NCI-H524 (cell line): ENCODE results near the gene FGD2.
A peak's percentile ranks its signal among the peaks of the same experiment; 100 is the strongest.

ENCODE experiments used
- DNase-seq, 2 experiments: peaks; one replicate each; lab custom pipeline; 2025; lab: John Stamatoyannopoulos, UW

Gene FGD2

DNA sequence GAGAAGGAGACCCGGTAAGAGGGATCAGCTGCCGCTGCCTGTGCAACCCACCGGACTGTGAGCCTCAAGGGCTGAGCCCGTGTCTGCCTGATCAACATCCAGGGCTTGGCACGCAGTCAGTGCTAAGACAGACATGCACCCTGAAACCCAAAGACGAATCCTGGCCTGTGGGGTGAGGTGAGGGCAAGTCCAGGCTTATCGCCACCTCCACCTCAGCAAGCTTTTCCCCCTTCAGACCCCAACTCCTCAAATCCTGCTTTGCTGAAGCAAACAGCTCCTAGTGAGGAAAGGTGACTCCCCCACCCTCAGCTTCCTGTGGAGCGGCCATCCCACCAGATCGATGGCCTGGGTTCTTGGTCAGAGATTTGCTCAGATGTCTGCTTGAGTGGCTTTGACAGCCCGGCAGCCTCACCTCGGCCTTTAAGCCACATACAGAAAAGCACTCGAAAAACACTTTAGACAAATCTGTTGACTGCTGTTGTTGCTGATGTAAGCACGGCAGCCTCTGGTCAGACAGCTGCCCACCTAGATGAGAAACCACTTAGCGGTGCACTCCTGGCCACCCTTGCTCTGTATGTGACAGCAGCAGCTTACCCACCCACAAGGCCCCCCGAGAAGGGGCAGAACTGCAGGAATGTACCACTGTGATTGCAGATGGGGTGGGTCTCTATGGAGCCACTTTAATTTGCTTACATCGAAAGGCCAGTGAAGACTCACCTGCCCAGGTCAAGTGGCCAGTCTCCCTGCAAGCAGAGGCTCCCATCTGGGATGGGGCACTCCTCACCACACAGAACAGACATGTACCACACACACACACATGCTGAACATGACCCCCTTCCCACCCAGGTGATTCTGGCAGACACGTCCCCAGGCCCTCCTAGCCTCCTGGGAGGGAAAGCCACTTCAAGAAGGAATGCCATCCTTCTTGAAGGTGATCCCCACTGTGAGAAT is 34.3 kb upstream of the FGD2 start:
- peak; percentile 52 to 86 for DNase-seq

DNA sequence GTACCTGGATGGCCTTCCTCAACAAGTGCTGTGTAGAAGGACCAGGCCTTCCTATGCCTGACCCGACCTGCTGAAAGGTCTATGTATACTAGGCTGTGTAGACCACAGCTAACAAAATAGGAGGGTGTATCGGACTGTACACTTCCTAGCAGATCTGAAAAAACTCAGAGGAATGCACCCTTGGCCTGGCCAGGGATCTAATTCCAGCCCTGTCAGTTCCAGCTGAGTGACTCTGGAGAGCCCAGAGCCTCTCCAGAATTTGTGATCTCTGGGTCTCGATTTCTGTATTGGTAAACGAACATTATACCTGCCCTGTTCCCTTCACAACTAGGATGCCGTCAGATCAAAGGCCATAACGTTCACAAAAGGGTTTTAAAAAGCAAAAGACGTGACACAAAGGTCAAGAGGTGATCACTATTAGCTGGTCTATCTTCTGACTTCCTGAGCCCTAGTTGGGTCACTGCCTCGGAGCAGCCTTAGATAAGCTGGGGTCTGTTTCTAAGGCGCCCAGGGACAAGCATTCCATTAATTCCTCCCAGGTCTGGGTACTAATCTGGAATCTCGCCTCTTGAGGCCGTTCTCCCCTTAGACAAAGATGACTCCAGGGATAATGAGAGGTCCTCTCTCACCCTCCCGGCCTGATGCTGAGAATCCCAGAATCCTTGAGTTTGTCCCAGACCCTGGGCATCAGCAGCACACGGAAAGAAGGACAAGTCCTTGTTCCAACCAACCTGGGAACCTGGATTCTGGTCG is 33.4 kb upstream of the FGD2 start:
- no peak for DNase-seq

DNA sequence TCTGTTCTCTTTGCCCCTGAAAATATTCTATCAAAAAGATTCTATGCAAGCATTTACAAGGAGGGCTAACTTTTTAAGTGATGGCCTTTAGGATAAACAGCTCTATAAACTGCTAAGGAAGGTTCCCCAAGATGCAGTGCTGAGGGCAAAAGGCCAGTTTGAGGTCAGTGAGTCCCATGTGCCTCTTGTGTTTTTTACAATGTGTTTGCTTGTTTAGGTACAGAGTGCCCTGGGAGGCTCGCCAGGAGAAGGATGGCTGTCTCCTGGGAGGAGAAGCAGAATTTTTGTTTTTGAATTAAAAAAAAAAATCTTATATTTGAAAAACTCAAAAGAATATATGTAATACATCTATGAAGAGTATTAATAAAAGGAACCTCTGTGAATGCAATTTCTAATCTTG is 32.3 kb upstream of the FGD2 start:
- no peak for DNase-seq

DNA sequence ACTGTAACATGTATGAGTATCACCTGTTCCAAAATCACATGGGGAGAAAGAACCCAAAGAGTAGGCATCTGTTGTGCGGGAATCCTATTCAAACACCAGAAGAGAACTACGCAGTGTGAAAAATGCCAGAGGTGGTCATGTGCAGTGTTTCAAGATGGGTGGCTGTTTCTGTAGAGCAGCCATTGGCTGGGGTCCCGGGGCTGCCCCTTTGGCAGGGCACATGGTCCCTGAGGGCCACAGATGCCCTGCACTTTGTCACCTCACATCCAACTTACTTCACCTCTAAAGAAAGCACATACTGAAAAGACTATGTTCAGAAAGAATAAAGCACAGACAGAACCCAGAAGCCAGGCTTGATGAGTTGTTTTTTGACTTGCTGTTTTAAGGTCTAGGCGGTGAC is 31.8 kb upstream of the FGD2 start:
- no peak for DNase-seq

DNA sequence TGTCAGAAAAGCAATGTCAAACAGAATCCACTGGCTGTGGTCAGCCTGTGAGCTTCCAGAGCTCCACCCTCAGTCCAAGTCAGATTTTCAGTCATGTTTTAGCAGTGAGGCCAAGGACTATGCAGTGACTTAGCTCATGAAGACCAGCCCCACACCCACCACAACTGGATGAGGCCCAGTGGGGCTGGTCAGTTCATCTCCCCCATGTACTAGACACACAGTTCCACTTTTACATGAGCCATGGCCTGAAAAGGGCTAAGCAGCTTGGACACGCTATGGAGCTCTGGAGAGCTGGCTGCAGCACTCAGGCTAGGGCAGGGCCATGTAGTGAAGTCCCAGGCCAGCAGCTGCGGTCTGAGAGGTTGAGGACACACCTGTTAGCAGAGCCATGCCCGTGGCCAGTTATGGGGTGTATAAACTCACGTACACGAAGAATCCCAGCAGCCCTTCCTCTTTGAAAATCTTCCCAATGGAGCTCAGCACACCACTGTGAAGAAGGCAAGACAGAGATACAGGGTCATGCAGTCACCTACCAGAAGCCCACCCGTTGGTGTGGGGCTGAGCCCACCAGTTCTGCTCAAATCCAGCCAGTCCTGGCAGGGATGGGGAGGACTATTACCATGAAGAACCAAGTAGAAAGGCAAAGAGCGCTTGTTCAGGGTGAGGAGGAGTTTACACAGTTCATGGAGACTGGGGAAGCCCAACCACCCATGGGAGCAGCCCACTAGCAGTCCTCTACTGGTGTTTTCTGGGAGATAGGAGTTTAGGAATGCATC is 30.0 kb upstream of the FGD2 start:
- DNase-seq: no peak

DNA sequence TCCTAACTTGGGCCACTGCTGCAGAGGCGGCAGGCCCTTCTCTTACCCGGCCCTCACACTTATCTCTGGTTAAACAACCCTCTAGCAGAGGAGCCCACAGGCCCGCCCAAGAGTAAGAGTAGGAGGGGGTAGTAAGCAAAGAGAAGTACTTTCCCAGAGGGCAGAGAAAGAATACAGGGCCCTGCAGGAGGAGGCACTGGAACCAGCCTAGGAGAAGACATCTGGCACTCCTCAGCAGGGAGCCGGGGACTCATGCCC is 29.5 kb upstream of the FGD2 start:
- no peak for DNase-seq

DNA sequence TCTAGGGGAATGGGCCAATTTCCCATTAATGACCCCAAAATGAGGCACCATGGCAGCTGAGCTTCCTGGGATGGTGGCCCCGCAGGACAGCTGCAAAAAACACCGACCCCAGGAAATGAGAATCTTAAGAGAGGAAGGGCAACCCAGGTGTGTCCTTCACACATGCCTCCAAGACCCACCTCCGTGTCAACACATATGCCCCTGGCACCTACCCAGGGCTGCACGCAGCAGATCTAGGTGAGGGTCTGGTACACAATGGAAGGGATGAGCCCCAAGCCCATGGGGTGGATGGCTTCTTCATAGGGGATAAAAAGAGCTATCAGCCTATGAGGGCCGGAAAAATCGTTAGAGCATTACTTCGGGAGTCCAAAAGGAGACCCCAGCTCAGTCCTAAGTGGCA is 28.9 kb upstream of the FGD2 start:
- DNase-seq: no peak

GRCh38 chr6:36976931-36977330 is 28.5 kb upstream of the FGD2 start:
- no peak for DNase-seq

- DNase-seq: no peak
Observed at GRCh38 chr6:36977470-36977941, 27.9 kb upstream of the FGD2 start.

DNA sequence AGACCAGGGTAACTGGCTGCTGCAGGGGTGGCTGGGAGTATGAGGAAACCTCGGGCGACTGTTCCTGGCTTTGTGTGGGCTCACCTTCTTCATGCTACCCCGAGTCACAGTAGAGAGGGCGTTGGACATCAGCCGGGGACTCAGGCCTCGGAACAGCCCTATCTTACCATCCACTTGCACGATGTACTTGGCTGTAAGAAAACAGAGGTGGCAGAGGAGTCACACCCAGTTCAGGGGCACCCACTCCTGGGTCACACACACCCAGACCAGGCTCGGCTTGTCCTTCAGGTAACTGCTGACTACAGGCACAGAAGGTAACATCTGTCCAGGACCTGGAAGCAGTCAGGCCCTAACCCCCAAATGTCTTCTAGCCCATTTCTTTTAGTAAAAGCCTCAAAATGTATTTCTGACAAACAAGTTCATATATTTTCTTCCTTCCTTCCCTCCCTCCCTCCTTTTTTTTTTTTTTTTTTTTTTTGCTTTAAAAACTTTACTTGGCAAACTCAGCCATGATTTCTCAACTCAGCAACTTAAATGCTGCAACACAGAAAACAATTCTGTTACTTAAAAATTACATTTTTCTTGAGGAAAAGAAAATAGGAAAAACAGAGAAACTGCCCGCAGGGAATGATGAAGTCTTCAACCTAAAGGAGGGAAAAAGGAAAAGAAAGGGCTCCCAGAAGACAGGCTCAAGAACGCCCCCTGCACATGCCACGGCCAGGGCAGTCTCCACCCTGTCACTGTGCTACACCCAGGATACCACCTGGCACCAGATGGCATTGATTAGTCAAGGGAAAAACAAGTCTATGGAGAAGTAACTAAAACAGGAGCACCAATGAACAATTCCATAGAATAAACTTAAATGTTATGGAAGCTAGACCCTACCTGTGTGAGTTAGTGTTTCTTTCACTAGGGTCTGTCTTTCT is 26.8 kb upstream of the FGD2 start:
- DNase-seq: peak; percentile 79 to 88

- DNase-seq: peak; percentile 54 to 79
Observed at GRCh38 chr6:36979347-36979742, 26.1 kb upstream of the FGD2 start.

DNA sequence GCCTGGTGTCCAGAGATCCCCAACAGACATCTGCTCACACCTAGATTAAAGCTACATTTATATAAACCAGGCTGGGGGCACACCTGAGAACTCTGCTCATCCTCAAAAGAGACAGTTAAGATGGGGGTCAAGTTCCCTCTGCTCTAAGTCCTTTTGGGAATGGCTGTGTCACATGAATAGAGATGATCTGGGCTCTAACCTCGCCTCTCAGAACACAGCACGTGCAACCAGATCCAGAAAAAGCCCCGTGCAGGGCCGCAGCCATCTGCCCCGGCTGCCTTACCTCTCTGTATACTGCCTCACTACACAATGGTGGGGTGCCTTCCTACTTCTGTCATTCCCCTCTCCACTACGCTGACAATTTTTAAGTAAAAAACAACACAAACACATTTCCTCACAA is 25.3 kb upstream of the FGD2 start:
- peak in 1 of 2 experiments; percentile 48 for DNase-seq

GRCh38 chr6:36980876-36981619 is 24.4 kb upstream of the FGD2 start:
- DNase-seq: peak; percentile 13 to 69

DNA sequence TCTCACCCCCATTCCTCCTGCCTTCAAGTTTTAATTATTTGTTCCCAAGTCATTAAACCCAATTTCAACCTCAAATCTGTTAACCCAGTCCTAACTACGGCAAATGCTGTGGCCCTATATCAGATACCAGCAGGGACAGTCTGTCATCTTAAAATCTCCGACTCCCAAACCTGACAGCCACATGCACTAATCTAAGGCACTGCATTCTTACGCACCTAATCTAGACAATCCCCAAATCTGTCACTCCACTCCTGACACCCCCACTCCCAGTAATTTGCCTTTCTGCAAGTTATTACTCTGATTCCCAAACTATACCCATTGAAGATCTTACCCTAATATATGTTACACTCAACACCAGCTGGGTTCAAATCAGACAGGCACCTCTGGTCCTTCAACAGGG is 21.9 kb upstream of the FGD2 start:
- no peak for DNase-seq

- no peak for DNase-seq
Observed at GRCh38 chr6:36984581-36985416, 20.7 kb upstream of the FGD2 start.

GRCh38 chr6:36985417-36985807 is 20.0 kb upstream of the FGD2 start:
- no peak for DNase-seq

GRCh38 chr6:36985808-36986703 is 19.4 kb upstream of the FGD2 start, which contains the start of gene MTCH1:
MTCH1 (minus strand) TSS chr6:36986196; CDS start chr6:36986173, 23 bp downstream.
- DNase-seq: peak; percentile 71 to 84

DNA sequence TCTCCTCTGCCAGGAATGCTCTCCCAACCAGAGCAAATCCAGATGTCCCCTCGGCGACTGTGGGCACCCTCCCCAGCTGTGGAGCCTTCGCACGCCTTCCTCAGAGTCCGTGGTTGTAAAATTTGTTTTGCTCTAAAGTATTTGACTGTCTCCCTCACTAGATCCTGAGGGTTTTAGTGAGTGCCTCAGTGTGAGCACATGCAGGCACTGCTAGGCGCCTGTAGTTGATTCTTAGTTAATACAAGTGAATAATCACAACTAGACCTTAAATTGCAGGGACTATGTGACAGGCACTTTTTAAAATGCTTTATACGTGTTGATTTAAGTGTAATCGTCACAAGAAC is 18.8 kb upstream of the FGD2 start:
- DNase-seq: no peak

- DNase-seq: no peak
Observed at GRCh38 chr6:36989264-36989663, 16.2 kb upstream of the FGD2 start.
